ENCODE data around the gene LHB. TPM values are rescaled to one million over a fixed set of nuclear protein-coding genes. Genes with fewer than 3 reads are reported as not detected.

The LHB gene
- polyA plus RNA-seq, 1 donor (not counting 4 experiments of a cell fraction or from before 2014, with no cell fraction given) = not detected

DNA sequence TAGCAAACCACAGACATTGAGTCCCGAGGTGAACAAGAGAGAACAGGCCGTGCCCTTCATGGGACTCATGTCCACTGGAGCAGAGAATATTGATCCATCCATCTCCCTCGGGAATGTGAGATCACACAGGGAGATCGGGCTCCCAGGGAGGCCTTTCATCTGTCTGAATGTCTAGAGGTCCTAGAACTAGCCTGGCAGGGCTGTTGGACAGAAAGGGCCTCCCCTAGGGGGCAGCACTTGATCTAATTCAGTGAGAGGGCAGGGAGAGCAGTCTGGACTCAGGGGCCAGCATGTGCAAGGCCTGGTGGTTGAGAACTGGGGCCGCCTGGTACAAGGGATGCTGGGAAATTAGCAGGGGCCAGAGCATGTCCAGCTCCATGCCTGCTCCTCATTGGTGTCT is 18.9 kb downstream of the LHB start:
- peaks cover 11% of the 10 kb centered on the region for H3K4me1 ChIP-seq (ENCODE audit: control insufficient read depth, extremely low read depth, insufficient read depth, low read length)
- FAIRE-seq = no peak
- no peak overlapping the region for H2AFZ ChIP-seq (ENCODE audit: control insufficient read depth, low read length)
- no peak overlapping the region for H3K9ac ChIP-seq (ENCODE audit: control insufficient read depth, extremely low read depth, insufficient read depth, low read length)
- dilution Hi-C loops (cut with MboI; ENCODE audit: extremely low pct_ligation_motif_present, low sequenced_read_pairs) = no loop called here
- no peaks in the 10 kb centered on the region for H4K20me1 ChIP-seq (ENCODE audit: control insufficient read depth, extremely low read depth, insufficient read depth, low read length)
- peaks cover 47% of the 10 kb centered on the region for H3K79me2 ChIP-seq (ENCODE audit: control insufficient read depth, insufficient read depth, low read length)
- no peak for DNase-seq (ENCODE audit: low read depth, low spot score)
- no peak overlapping the region for H3K27ac ChIP-seq (ENCODE audit: control insufficient read depth, insufficient read depth, low read length)
- peaks cover 3% of the 10 kb centered on the region for H3K9me1 ChIP-seq (ENCODE audit: control insufficient read depth, extremely low read depth, insufficient read depth, low read length)
- H3K4me2 ChIP-seq (ENCODE audit: control insufficient read depth, extremely low read depth, insufficient read depth, low read depth, low read length) = no peak overlapping the region
- peak; percentile 60 to 72 (median 71) for TF ChIP-seq CTCF (optimal IDR thresholded peaks at IDR 0.05 in 1 of 3, IDR thresholded peaks at IDR 0.05 in 1 of 3, conservative IDR thresholded peaks at IDR 0.05 in 1 of 3; ENCODE audit: extremely low read depth in 1 of 3, insufficient read depth in 2 of 3, low read length in 3 of 3)
- TF ChIP-seq EZH2 (IDR thresholded peaks at IDR 0.05; ENCODE audit: low read length) = no peak
- peaks cover 6 to 16% of the 10 kb centered on the region in 2 experiments for H3K36me3 ChIP-seq (ENCODE audit: control insufficient read depth in 2 of 2, extremely low read depth in 1 of 2, insufficient read depth in 2 of 2, low read length in 2 of 2)
- no peaks in the 10 kb centered on the region for H3K27me3 ChIP-seq (ENCODE audit: control insufficient read depth, extremely low read depth, insufficient read depth, low read length)
- H3K9me3 ChIP-seq (ENCODE audit: control insufficient read depth, low read depth, low read length) = no peaks in the 10 kb centered on the region
- H3K4me3 ChIP-seq (ENCODE audit: control insufficient read depth in 2 of 3, extremely low read depth in 1 of 3, insufficient read depth in 2 of 3, low read depth in 1 of 3, low read length in 3 of 3) = no peak overlapping the region

DNA sequence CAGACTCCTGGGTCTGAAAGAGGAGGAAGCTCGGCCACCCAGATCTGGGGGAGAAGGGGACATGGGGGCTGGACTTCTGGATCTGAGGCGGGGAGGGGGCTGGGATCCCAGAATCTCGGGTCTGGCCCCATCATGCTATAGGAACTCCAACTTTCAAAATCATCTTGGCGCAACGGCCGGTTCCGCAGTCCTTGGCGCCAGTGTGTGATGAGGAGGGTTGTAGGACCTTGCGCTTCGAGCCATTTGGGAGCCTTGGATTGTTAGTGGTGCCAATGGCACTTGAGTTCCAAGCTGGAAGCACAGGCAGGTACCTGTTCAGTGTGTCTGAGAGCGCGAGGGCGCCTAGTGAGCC is 22.9 kb downstream of the LHB start:
- H4K20me1 ChIP-seq (ENCODE audit: control insufficient read depth, extremely low read depth, insufficient read depth, low read length) = no peaks in the 10 kb centered on the region
- peaks cover 15% of the 10 kb centered on the region for H3K4me1 ChIP-seq (ENCODE audit: control insufficient read depth, extremely low read depth, insufficient read depth, low read length)
- peaks cover 13 to 19% of the 10 kb centered on the region in 2 experiments for H3K36me3 ChIP-seq (ENCODE audit: control insufficient read depth in 2 of 2, extremely low read depth in 1 of 2, insufficient read depth in 2 of 2, low read length in 2 of 2)
- peaks cover 3% of the 10 kb centered on the region for H3K9me1 ChIP-seq (ENCODE audit: control insufficient read depth, extremely low read depth, insufficient read depth, low read length)
- DNase-seq (ENCODE audit: low read depth, low spot score) (no peak), FAIRE-seq (no peak)
- no peaks in the 10 kb centered on the region for H3K27me3 ChIP-seq (ENCODE audit: control insufficient read depth, extremely low read depth, insufficient read depth, low read length)
- dilution Hi-C loops (cut with MboI; ENCODE audit: extremely low pct_ligation_motif_present, low sequenced_read_pairs) = no loop called here
- peaks cover 77% of the 10 kb centered on the region for H3K79me2 ChIP-seq (ENCODE audit: control insufficient read depth, insufficient read depth, low read length)
- peak overlapping the region; percentile 80 for H2AFZ ChIP-seq (ENCODE audit: control insufficient read depth, low read length)
- peak overlapping the region; percentile 74 to 98 (median 95) for H3K4me3 ChIP-seq (ENCODE audit: control insufficient read depth in 2 of 3, extremely low read depth in 1 of 3, insufficient read depth in 2 of 3, low read depth in 1 of 3, low read length in 3 of 3)
- H3K9me3 ChIP-seq (ENCODE audit: control insufficient read depth, low read depth, low read length) = no peaks in the 10 kb centered on the region
- H3K4me2 ChIP-seq (ENCODE audit: control insufficient read depth, extremely low read depth, insufficient read depth, low read depth, low read length) = peak overlapping the region; percentile 87
- peak overlapping the region; percentile 82 for H3K9ac ChIP-seq (ENCODE audit: control insufficient read depth, extremely low read depth, insufficient read depth, low read length)
- peak overlapping the region; percentile 77 for H3K27ac ChIP-seq (ENCODE audit: control insufficient read depth, insufficient read depth, low read length)
- no peak for TF ChIP-seq EZH2 (IDR thresholded peaks at IDR 0.05; ENCODE audit: low read length)
- no peak for TF ChIP-seq CTCF (optimal IDR thresholded peaks at IDR 0.05 in 1 of 3, IDR thresholded peaks at IDR 0.05 in 1 of 3, conservative IDR thresholded peaks at IDR 0.05 in 1 of 3; ENCODE audit: extremely low read depth in 1 of 3, insufficient read depth in 2 of 3, low read length in 3 of 3)

All from keratinocyte (primary cell).